HEK293 (cell line): ENCODE measurements around the gene TYW1B.
"Not testable (repeated sequence)": the region's sequence is repeated elsewhere in the genome, so short reads cannot be mapped to it uniquely, and the experiment has no call there.

Source experiments
- ATF2 ChIP-seq: fragments of 450-650 bp; formaldehyde crosslinking; IDR thresholded peaks from 2 replicates; pipeline ENCODE4 v1.5.1; 2016; ENCODE audit warnings: missing biosample characterization, missing genetic modification characterization, low read depth
- KLF16 ChIP-seq: fragments of 450-650 bp; formaldehyde crosslinking; IDR thresholded peaks from 2 replicates; pipeline ENCODE4 v1.5.1; 2017; ENCODE audit warnings: missing biosample characterization, missing genetic modification characterization
- YY1 ChIP-seq: fragments of 450-650 bp; formaldehyde crosslinking; IDR thresholded peaks from 2 replicates; pipeline ENCODE4 v1.5.1; 2018; ENCODE audit warnings: missing biosample characterization, missing genetic modification characterization
- ZNF626 ChIP-seq: fragments of 450-650 bp; sonication (Bioruptor Pico); formaldehyde crosslinking; IDR thresholded peaks from 2 replicates; pipeline ENCODE4 v1.5.1; 2018; ENCODE audit warnings: missing biosample characterization, missing genetic modification characterization, inconsistent platforms

- TF ChIP-seq ATF2; ZNF626 (tag by site-specific recombination); YY1 (tag by site-specific recombination); KLF16 (tag by site-specific recombination): not testable (repeated sequence)
Observed at GRCh38 chr7:72580142-72580770, 247.7 kb downstream of the TYW1B start.
